Measurements from ENCODE around the gene XKR8. TPM values are rescaled to one million over a fixed set of nuclear protein-coding genes. Genes with fewer than 3 reads are reported as not detected.
"Not testable (repeated sequence)": the region's sequence is repeated elsewhere in the genome, so short reads cannot be mapped to it uniquely, and the experiment has no call there.

Gene XKR8
- total RNA-seq, 2 donors from 2014 or later = 4.3 to 8.2 TPM

DNA sequence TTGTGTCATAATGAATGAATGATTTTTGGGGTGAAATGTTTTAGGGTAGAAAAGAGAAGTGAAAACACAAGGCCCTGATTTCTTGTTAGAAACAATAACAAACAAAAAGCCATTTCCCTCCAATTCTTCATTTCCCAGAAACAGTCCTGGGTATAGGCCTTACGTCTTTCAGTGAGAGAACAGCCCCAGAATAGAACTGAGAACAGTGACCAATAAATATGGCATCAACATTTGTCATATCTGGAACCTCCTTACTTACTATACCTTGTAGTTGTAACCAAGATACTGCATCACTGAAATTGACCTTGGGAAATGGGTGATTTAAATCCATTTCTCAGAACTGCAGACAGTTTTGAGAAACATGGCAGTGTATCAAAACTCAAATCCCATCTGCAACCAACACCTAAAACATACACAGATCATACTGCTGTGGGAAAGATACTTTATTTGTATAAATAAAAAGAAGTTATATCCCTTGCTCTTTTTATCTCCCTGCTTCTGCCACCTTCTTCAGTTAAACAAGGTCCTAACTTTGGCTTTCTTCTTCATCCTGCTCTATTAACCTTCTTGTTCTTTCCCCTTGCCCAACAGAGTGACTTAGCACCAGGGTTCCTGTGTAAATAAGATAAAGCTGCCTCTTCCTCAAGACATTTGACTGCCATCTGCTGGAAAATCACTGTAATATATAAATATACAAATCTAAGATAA is 19.5 kb downstream of the XKR8 start:
- DNase-seq (ENCODE audit: low spot score) = no peak
- intact Hi-C loops (cut with DNase I) = no loop called here

DNA sequence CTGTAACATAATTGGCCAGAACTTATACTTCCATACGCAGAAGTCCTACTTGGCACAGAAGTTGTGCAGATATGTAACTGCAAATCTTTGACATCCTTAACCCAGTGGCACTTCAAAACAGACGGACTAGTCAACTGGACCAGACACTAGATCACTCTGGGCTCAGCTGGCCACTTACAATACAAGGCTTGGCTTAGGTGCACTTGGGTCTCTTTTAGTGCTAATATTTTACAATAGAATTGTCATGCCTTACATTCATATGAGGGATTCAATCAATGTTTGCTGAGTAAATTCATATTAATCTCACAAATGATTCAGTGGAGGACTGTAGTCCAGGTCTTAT is 20.1 kb downstream of the XKR8 start:
- intact Hi-C loops (cut with DNase I) = no loop called here
- DNase-seq (ENCODE audit: low spot score) = no peak

DNA sequence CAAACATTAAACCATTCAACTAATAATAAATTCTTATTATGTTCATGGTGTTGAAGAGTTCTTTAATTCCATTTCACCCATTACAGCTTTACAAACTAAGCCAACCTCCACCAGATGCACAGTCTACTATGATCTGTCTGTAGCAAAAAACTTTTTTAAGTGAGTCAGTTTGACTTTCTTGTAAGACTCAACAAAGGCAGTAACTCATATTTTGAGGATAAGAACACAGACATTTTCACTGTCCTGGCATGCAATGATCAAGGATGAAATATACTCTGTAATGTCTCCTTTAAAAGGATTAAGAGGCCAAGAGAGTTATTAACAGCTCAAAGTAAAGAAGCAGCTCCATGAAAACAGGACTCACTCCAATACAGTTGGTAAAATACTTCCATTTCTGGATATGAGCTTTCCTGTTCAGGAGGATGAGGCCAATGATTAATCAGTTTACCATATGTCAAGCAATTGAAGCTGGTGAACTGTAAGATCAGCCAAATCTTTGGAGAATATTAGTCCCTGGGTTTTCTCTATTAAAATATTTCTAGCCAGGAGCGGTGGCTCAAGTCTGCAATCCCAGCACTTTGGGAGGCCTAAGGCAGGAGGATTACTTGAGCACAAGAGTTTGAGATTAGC is 20.6 kb downstream of the XKR8 start:
- no peak for DNase-seq (ENCODE audit: low spot score)
- intact Hi-C loops (cut with DNase I) = no loop called here

DNA sequence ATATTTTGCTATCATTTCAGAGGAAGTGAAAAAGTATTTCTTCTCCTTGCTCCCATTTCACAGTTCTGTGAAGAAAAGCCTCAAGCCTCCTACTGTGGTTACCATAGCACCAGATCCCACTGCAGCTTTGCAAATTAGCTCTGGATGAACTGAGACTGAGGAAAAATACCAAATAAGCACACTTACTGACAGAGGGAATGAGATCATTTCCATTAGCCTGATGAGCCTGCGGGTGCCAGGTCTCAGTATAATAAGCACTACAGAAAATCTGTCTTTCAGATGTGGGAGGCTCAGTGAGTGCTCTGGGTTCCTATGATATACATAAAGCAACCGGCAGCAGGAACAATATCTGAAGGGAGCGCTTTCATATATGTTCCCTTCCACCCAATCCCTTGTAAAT is 21.4 kb downstream of the XKR8 start:
- intact Hi-C loops (cut with DNase I) = no loop called here
- no peak for DNase-seq (ENCODE audit: low spot score)

DNA sequence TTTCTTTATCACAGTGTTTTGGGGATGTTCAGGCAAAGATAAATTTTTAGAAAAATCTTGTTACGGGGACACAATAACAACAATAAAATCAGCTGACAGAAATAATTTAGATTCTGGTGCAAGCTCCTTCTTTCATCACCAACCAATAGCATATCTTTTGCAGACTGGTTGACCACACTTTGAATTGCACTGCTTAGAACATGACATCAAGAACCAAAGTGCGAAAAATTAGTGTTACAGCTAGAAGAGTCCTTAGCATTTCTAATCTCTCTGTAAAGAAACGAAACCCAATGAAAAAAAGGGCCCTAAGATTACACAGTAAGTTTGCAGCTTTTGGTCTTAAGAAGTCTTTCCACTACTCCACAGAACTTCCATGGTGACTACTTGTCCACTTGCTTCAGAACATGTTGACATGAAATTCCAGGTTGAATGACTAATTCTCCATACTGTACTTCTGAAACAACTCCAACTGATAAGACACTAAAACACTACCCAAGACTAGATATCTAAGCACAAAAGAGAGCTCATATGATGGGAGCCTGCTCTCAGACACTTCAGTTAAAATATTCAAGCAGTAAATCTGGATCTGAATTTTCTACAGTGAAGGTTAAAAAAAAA is 31.3 kb downstream of the XKR8 start:
- no peak for DNase-seq (ENCODE audit: low spot score)
- intact Hi-C loops (cut with DNase I) = no loop called here

DNA sequence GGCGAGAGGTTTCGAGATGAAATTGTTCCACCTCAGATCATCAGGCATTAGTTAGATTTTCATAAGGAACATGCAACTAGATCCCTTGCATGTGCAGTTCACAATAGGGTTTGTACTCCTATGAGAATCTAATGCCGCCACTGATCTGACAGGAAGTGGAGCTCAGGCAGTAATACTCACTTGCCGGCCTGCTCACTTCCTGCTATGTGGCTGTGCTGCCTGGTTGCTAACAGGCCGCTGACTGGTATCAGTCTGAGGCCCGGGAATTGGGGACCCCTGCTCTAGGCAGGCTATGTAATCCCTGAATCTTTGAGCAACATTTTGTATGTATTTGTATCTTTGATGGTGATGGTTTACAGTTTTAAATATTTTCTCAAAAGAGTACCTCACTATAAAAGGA is 32.5 kb downstream of the XKR8 start:
- intact Hi-C loops (cut with DNase I) = no loop called here
- no peak for DNase-seq (ENCODE audit: low spot score)

DNA sequence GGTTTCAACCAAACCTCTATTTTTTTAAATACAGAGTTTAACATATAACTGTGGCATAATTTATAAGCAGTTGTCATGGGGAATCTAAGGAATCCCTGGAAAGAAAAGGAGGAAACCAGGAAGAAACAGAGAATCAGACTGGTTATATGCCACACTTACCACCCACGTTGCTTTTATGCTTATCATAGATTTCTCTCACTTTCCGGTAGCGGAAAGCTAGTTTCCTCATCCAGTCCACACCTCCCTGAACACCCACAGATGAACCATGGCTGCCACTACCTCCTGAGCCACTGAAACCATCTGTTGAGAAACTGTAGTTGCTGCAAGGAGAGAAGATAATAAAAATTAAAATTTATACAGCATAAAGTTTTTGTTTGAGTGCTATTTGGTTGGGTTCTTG is 33.5 kb downstream of the XKR8 start:
- no peak for DNase-seq (ENCODE audit: low spot score)
- intact Hi-C loops (cut with DNase I) = no loop called here

DNA sequence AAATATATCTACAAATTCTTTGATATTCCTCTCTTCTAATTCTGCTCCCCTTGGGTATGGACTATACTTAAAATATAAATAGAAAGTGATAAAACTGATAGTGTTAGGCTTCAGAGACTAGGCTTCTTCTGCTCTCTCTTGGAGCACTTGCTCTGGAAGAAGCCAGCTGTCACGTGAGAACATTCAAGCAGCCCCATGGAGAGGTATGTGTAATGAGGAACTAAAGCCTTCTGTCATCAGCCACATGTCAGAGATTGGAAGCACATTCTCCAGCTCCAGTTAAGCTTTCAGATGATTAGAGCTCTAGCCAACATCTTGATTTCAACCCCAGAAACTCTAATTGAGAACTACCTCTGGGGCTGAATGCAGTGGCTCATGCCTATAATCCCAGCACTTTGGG is 34.3 kb downstream of the XKR8 start:
- no peak for DNase-seq (ENCODE audit: low spot score)
- intact Hi-C loops (cut with DNase I) = no loop called here

DNA sequence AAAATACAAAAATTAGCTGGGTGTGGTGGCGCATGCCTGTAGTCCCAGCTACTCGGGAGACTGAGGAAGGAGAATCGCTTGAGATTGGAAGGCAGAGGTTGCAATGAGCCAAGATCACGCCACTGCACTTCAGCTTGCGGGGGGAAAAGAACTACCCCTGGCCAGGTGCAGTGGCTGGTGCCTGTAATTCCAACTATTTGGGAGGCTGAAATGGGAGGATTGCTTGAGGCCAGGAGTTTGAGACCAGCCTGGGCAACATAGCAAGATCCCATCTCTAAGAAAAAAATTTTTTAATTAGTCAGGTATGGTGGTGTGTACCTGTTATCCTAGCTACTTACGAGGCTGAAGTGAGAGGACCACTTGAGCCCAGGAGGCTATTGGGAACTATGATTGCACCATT is 34.8 kb downstream of the XKR8 start:
- DNase-seq (ENCODE audit: low spot score); intact Hi-C loops (cut with DNase I): not testable (repeated sequence)

DNA sequence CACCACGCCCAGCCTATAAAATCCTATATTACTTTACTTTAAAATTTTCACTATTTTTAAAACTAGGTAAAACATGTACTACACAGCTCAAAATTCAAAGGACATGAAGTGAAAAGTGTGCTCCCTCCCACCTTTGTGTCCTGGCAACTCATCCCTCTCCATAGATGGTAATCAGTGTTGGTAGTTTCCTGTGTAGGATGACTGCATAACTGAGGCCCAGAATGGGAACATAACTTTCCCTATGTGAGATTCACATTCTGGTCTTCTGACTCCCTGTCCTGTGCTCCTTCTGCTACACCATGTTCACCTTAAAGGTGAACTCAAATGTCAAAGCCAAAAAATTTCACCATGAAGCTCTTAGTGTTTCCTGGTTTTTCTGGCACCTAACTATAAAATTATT is 39.3 kb downstream of the XKR8 start:
- intact Hi-C loops (cut with DNase I) = no loop called here
- DNase-seq (ENCODE audit: low spot score) = no peak

DNA sequence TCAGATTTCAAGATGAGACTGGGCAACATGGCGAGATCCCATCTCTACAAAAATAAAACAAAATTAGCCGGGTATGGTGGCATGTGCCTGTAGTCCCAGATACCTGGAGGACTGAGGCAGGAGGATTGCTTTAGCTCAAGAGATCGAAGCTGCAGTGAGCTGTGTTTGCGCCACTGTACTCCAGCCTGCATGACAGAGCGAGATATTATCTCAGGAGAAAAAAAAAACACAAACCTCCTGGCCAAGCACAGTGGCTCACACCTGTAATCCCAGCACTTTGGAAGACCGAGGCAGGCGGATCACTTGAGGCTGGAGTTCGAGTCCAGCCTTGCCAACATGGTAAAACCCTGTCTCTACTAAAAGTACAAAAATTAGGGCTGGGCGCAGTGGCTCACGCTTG is 42.8 kb downstream of the XKR8 start:
- no peak for DNase-seq (ENCODE audit: low spot score)
- intact Hi-C loops (cut with DNase I) = no loop called here

DNA sequence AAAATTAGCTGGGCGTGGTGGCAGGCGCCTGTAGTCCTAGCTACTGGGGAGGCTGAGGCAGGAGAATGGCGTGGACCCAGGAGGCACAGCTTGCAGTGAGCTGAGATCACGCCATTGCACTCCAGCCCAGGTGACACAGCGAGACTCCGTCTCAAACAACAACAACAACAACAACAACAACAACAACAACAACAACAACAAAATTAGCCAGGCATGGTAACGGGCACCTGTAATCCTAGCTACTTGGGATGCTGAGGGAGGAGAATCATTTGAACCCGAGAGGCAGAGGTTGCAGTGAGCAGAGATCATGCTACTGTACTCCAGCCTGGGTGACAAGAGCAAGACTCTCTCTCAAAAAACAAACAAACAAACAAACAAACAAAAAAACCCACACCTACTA is 43.3 kb downstream of the XKR8 start:
- DNase-seq (ENCODE audit: low spot score); intact Hi-C loops (cut with DNase I): not testable (repeated sequence)

DNA sequence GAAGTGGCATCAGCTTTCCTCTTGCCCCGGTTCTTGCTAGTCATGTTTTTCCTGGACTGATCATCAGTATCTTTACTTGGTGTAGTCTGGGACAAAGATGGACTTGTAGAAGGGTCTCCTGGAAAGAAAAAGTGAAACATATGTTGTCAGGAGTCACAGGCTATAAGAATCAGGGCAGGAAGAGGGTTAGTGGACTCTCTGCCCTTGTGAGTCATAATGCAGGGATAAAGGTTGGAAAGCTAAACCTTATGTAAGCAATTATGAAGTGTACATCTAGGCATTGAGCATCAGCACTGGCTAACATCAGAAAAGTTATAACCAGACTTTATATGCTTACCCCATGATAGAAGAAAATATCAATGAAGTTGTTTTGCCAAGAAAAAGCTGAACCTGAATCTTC is 51.2 kb downstream of the XKR8 start:
- intact Hi-C loops (cut with DNase I) = no loop called here
- no peak for DNase-seq (ENCODE audit: low spot score)

Other genes with a start within 250 kb of the XKR8 start
- 10 to 100 TPM; 16.5 to 21.0 TPM for gene FAM76A, start 234.0 kb upstream of the XKR8 start, total RNA-seq
- 10 to 100 TPM; 59.2 to 62.9 TPM for gene STX12, start 186.8 kb upstream of the XKR8 start, total RNA-seq
- 10 to 100 TPM; 27.9 to 29.6 TPM for gene PPP1R8, start 129.2 kb upstream of the XKR8 start, total RNA-seq
- gene THEMIS2, start 87.4 kb upstream of the XKR8 start, total RNA-seq = 10 to 100 TPM; 21.0 to 34.7 TPM
- 10 to 100 TPM; 20.8 to 21.1 TPM for gene RPA2, start 45.4 kb upstream of the XKR8 start, total RNA-seq
- gene SMPDL3B, start 25.0 kb upstream of the XKR8 start, total RNA-seq = under 1 TPM in 1 of 2 donors, not detected in 1; 0.33 TPM
- gene EYA3, start 128.6 kb downstream of the XKR8 start, total RNA-seq = 10 to 100 TPM; 12.3 to 15.0 TPM
- 1 to 10 TPM; 5.9 to 9.3 TPM for gene PTAFR, start 216.7 kb downstream of the XKR8 start, total RNA-seq

Measured in posterior vena cava (tissue), 2 donors.